ENCODE results near the gene TRPC3. TPM values are rescaled to one million over a fixed set of nuclear protein-coding genes. Genes with fewer than 3 reads are reported as not detected.

TRPC3 gene
- total and polyA plus RNA-seq, 9 donors = 0.11 to 1.4 (median 0.30) TPM

DNA sequence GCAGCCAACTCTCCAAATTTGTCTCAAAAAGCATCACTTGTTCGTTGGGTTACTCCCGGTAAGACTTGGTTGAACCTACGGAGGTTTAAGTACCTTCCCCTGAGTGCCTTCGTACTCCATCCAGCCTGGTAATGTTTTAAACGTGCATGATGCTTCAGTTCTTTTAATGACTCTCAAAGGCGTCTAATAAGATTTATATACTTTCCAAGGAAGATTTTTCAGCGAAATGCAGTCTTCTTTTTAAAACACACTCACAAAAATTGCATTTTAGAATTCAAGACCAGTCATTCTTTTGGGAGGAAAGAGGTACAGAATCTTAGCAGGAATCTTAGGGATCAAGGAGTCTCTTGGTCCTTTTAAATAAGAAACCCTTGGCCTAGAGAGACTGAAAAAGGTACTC is 430 bp upstream of the TRPC3 start:
- Histone ChIP-seq H3K9me3 (no peaks in the 10 kb centered on the region), H3K4me1 (ENCODE audit: insufficient read depth) (peaks cover 1% of the 10 kb centered on the region), H3K27ac (no peak overlapping the region), H3K36me3 (no peaks in the 10 kb centered on the region), H3K27me3 (no peaks in the 10 kb centered on the region), H3K4me3 (peak overlapping the region; percentile 50)
- DNase-seq = no peak
- intact Hi-C loops (cut with DNase I) = no loop called here
- WGBS, 3 donors = 36 to 55% (median 51%) methylated on average over 7 of the region's 7 CpGs
- TF ChIP-seq, protein P1, sequence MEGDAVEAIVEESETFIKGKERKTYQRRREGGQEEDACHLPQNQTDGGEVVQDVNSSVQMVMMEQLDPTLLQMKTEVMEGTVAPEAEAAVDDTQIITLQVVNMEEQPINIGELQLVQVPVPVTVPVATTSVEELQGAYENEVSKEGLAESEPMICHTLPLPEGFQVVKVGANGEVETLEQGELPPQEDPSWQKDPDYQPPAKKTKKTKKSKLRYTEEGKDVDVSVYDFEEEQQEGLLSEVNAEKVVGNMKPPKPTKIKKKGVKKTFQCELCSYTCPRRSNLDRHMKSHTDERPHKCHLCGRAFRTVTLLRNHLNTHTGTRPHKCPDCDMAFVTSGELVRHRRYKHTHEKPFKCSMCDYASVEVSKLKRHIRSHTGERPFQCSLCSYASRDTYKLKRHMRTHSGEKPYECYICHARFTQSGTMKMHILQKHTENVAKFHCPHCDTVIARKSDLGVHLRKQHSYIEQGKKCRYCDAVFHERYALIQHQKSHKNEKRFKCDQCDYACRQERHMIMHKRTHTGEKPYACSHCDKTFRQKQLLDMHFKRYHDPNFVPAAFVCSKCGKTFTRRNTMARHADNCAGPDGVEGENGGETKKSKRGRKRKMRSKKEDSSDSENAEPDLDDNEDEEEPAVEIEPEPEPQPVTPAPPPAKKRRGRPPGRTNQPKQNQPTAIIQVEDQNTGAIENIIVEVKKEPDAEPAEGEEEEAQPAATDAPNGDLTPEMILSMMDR (IDR thresholded peaks at IDR 0.05) = no peak
- TF ChIP-seq POLR2A (IDR thresholded peaks at IDR 0.05) (no peak), EP300 (IDR thresholded peaks at IDR 0.05) (no peak)

DNA sequence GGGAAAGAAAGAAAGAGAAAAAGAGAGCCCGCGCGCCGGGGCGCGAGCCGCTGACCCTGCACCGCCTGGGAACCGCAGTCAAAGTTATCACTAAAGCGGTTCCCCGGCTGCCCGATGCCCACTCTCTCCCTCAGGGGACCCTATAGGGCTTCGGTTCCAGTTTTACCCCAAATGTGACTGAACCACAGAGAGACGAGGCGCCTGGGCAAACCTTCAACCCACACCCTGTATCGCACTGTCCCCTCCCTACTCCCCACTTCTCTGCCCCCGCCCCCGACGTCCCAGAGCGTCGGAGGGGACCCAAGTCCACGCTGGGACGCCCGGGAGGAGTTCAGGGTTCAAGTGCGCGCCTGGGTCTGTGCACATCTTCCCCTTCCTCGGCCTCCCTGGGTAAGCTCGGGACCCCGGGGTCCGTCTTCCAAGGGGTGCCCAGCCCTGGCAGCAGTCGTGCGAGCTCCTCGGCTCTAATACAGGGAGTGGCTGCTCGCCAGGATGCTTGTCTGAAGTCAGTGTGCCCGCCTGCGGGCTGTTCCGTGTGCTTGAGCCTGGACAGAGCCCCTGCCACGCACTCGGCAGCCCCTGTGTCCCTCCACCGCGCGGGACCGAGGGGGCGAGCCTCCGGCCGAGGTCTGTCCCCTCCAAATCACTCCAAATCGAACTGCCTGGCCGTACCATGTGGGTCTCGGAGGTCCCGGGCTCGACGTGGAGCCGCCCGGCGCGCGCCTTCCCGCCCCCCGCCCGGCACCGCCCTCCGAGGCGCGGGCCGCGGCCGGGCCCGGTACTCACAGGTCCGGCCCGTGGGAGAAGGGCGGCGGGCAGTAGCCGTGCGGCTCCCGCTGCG is 960 bp downstream of the TRPC3 start:
- DNase-seq = peak in 4 of 5 donors; percentile 18 to 47 (median 24)
- 0 to 1% (median 1%) methylated on average over 47 to 76 of the region's 76 CpGs for WGBS, 3 donors
- peak overlapping the region in 1 of 2 donors; percentile 35 for H3K27ac ChIP-seq
- intact Hi-C loops (cut with DNase I) = no loop called here
- no peaks in the 10 kb centered on the region for H3K36me3 ChIP-seq
- no peak for TF ChIP-seq POLR2A (IDR thresholded peaks at IDR 0.05)
- TF ChIP-seq, protein P1 (IDR thresholded peaks at IDR 0.05) = no peak
- TF ChIP-seq EP300 (IDR thresholded peaks at IDR 0.05) = no peak
- H3K4me3 ChIP-seq = peak overlapping the region; percentile 50
- H3K4me1 ChIP-seq (ENCODE audit: insufficient read depth) = peaks cover 1% of the 10 kb centered on the region
- H3K27me3 ChIP-seq = no peaks in the 10 kb centered on the region
- H3K9me3 ChIP-seq = no peaks in the 10 kb centered on the region

DNA sequence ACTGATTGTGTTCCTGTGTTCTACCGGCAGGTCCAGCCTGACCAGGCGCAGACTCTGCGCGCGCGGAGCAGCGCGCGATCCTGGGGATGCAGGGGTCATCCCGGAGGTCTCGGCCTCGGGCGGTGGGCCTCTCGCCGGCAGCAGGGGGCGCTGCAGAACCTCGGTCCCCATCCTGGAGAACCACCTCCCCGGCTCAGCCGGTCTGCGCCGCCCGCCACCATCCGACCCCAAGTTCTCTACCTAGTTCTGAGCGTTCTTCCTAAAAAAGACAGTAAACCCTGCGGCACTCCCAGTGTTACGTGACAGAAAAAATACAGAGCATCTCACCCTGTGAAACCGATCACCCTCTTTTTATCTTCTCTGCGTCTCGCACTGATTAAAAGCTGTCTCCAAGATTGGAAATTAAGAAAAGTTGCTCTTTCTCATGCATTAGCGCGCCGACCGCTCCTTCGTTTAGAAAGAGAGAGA is 1.6 kb downstream of the TRPC3 start:
- peak overlapping the region; percentile 50 for H3K4me3 ChIP-seq
- H3K4me1 ChIP-seq (ENCODE audit: insufficient read depth) = peaks cover 1% of the 10 kb centered on the region
- peak; percentile 38 to 81 (median 70) for DNase-seq
- no peaks in the 10 kb centered on the region for H3K27me3 ChIP-seq
- WGBS, 3 donors = 1 to 2% (median 1%) methylated on average over 34 of the region's 34 CpGs
- TF ChIP-seq POLR2A (IDR thresholded peaks at IDR 0.05) = no peak
- TF ChIP-seq, protein P1 (IDR thresholded peaks at IDR 0.05) = peak; percentile 35 to 38 (median 38)
- H3K36me3 ChIP-seq = no peaks in the 10 kb centered on the region
- H3K27ac ChIP-seq = no peak overlapping the region
- no peaks in the 10 kb centered on the region for H3K9me3 ChIP-seq
- intact Hi-C loops (cut with DNase I) = no loop called here

DNA sequence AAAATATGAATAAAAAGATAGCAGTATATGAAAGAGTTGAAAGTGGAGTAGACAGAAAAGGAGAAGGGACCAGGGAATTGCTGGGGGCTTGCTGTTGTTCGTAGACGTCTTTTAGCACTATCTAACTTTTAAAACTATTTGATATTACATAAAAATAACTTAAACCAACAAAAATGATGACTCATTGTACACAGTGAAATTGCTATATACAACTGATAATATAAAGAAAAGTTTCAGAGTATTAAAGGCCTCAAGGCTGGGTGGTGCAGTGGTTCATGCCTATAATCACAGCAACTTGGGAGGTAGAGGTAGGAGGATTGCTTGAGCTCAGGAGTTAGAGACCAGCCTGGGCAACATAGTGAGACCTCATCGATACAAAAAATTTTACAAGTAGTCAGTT is 5.2 kb downstream of the TRPC3 start:
- peaks cover 1% of the 10 kb centered on the region for H3K4me1 ChIP-seq (ENCODE audit: insufficient read depth)
- no peaks in the 10 kb centered on the region for H3K27me3 ChIP-seq
- H3K4me3 ChIP-seq = no peak overlapping the region
- H3K9me3 ChIP-seq = no peaks in the 10 kb centered on the region
- intact Hi-C loops (cut with DNase I) = no loop called here
- TF ChIP-seq, protein P1 (IDR thresholded peaks at IDR 0.05) = no peak
- TF ChIP-seq POLR2A (IDR thresholded peaks at IDR 0.05) (no peak), EP300 (IDR thresholded peaks at IDR 0.05) (no peak)
- no peaks in the 10 kb centered on the region for H3K36me3 ChIP-seq
- H3K27ac ChIP-seq = no peak overlapping the region
- WGBS, 3 donors = 93 to 95% (median 93%) methylated on average over 3 of the region's 3 CpGs
- DNase-seq = no peak

Measured in ovary (tissue), 9 donors.